Heart left ventricle (tissue), 13 donors: ENCODE results near the gene PHEX.

ENCODE experiments used
- CTCF ChIP-seq, 12 donors: fragments of 200-600 bp; sonication (generic) in 4 of 12; IDR thresholded peaks; one replicate each; pipeline versions ENCODE4 v1.5.0 to v1.8.0; 2018 to 2022; ENCODE audit warnings: antibody characterized with exemption in 12 of 12, mild to moderate bottlenecking in 5 of 12
- POLR2A ChIP-seq, 2 donors: fragments of 450-650 bp; IDR thresholded peaks; one replicate each; pipeline ENCODE4 v1.6.1; 2017; ENCODE audit warnings: antibody characterized with exemption in 2 of 2, mild to moderate bottlenecking in 2 of 2, moderate library complexity in 2 of 2
- donor health status: ischemic (EF 13 %, LVEDD 7.1; RV severe dilation, severe dysfunction).
- donor health status: DM: no; HTN: yes; CAD: no.
- donor health status: DM: no; HTN: no; CAD: no.
- donor health status: ischemic (EF 25% LVEDD 6.9; RV normal size, moderate dysfunction).
- donor health status: ischemic (EF 25% LVEDD 5.7; RV mildly dilated, moderate dysfunction).
- donor health status: ischemic (EF 35%, LVEDD 5.7; RV mildly dilated, moderate dysfunction).
- donor health status: nonischemic (EF 11% LVEDD 7.7; RV severe dilation, severe dysfunction).
- donor health status: DM: yes; HTN: yes; CAD: no.
- donor health status: PGD.
- donor health status: ischemic (EF 29% LVEDD 5.4; RV normal size, mild dysfunction).
- donor health status: nonischemic (EF 23%, LVEDD 6.1; RV moderate dilation, normal function).

GRCh38 chrX:22059775-22060174 lies 27.6 kb downstream of the PHEX start:
- no peak for TF ChIP-seq CTCF (IDR thresholded peaks at IDR 0.05)
- TF ChIP-seq POLR2A (IDR thresholded peaks at IDR 0.05): no peak
